ENCODE results near the gene PRC1.

DNA sequence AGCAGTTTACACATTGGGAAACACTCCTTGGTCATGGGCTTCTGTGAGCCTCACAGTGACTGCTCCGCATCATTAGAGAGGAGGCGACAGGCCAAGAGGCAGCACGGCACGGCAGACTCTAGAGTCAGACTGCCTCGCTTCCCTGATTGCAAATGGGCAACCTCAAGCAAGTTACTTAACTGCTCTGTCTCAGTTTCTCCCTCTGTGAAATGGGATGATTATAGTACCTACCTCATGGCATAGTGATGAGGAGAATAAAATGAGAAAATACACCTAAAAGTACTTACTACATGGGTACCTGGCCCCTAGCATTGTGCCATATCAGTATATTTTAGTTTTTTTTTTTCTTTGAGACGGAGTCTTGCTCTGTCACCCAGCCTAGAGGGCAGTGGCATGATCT lies 43.7 kb downstream of the PRC1 start:
- TF ChIP-seq CTCF (IDR thresholded peaks at IDR 0.05), result no peak
- TF ChIP-seq POLR2AphosphoS5 (IDR thresholded peaks at IDR 0.05), result no peak
- TF ChIP-seq POLR2A (IDR thresholded peaks at IDR 0.05; ENCODE audit: low read depth), result no peak
